GM10248 (cell line): ENCODE data around the gene DOCK10.

Experiments used
- CTCF ChIA-PET: fragments of 300-600 bp; sonication (Branson Sonifier 250); formaldehyde crosslinking; extraction: SDS; loops from one replicate; lab custom pipeline; 2021; ENCODE audit warnings: antibody characterized with exemption; lab: Yijun Ruan, JAX
- POLR2A ChIA-PET: fragments of 350-650 bp; sonication (Branson Sonifier 250); formaldehyde crosslinking; extraction: SDS; loops from one replicate; lab custom pipeline; 2020; ENCODE audit warnings: antibody characterized with exemption; lab: Yijun Ruan, JAX
- DNase-seq: peaks from one replicate; pipeline ENCODE4 v3.0.0; 2012; ENCODE audit errors: extremely low spot score
- TF ChIP-seq, protein P1 (sequence below): IDR thresholded peaks from 2 replicates; pipeline ENCODE4 v1.5.1; 2012; ENCODE audit warnings: mild to moderate bottlenecking, low read depth; ENCODE audit errors: extremely low read depth, missing control alignments, control extremely low read depth

Gene DOCK10

DNA sequence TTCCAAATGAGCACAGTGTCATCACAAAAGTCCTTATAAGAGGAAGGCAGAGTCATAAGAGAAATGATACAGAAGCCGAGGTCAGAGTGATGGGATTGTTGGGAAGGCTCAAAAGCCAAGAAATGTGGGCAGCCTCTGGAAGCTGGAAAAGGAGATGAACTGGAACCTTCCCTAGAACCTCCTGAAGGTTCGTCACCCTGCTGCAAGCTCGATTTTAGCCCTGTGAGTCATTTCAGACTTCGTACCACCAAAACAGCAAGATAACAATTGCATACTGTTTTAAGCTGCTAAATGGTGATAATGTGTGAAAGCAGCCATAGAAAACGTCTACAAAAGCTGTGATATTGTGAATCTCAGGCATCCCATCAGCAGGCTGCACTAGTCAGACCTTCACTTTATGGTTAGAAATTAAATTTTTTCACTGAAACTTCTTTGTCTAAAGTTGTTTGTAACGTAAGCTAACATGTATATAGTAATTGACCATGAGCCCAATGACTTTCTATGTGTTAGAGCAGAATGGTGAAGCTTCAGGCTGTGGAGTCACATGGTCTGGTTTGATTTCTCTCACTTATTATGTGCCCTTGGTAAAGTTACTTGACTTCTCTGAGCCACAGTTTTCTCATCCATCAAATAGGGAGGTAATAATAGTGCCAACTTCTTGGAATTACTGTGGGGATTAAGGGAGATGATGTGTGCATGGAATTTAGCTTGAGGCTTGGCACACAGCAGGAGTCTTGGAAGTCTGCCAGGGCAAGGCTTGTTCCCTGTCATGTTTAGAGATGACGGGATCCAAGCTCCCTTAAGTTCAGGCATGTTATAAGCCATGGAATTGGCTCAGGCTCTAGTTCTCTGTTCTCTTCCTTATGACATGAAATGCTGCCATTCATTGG is 194.1 kb downstream of the DOCK10 start:
- no peak for DNase-seq
- POLR2A ChIA-PET, result no interaction called here
- CTCF ChIA-PET, result interaction anchor here (0.8 to 2.2 kb wide), 5 partner anchors 11 to 154 kb away, joined by 3 to 9 read pairs (median 3); no protein-coding TSS in a partner anchor
- TF ChIP-seq, protein P1, sequence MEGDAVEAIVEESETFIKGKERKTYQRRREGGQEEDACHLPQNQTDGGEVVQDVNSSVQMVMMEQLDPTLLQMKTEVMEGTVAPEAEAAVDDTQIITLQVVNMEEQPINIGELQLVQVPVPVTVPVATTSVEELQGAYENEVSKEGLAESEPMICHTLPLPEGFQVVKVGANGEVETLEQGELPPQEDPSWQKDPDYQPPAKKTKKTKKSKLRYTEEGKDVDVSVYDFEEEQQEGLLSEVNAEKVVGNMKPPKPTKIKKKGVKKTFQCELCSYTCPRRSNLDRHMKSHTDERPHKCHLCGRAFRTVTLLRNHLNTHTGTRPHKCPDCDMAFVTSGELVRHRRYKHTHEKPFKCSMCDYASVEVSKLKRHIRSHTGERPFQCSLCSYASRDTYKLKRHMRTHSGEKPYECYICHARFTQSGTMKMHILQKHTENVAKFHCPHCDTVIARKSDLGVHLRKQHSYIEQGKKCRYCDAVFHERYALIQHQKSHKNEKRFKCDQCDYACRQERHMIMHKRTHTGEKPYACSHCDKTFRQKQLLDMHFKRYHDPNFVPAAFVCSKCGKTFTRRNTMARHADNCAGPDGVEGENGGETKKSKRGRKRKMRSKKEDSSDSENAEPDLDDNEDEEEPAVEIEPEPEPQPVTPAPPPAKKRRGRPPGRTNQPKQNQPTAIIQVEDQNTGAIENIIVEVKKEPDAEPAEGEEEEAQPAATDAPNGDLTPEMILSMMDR, result no peak

DNA sequence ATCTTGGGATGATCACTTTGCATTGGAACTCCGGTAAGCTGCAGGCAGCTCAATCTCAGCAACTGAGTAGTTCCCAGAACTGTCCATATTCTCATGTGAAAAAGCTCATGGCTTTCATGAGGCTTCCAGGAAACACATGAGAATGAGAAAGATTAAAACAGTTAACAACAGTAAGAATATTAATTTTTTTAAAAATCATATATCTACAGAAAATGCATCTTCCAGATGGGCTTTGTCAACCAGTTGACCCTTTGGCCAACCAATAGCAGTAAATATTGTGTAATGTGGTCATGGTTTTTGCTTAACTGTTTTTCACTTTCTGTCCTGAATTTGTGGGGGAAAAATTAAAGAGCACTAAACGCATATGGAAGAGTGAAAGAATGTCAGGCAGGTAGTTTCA is 194.9 kb downstream of the DOCK10 start:
- DNase-seq, result no peak
- POLR2A ChIA-PET, result no interaction called here
- TF ChIP-seq, protein P1, result no peak
- CTCF ChIA-PET, result interaction anchor here (1.1 to 1.6 kb wide), 2 partner anchors 12 to 22 kb away, joined by 3 read pairs; no protein-coding TSS in a partner anchor

DNA sequence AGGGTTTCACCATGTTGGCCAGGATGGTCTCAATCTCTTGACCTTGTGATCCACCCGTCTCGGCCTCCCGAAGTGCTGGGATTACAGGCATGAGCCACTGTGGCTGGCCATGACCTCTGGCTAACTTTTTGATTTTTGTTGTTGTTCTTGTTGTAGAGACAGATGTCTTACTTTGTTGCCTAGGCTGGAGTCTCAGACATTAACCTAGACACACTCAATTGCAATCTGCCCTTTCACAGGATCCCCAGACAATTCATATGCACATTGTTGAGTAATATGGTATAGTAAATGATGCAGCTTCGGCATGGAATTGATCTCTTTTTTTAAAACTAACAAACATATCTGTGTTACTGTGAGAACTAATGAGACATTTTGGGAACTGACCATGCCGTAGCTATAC is 195.6 kb downstream of the DOCK10 start:
- ChIA-PET POLR2A (interaction anchor here (0.7 kb wide), 1 partner anchor 86 kb away, joined by 5 read pairs; no protein-coding TSS in a partner anchor), CTCF (interaction anchor here (1.6 kb wide), 1 partner anchor 21 kb away, joined by 3 read pairs; no protein-coding TSS in a partner anchor)
- TF ChIP-seq, protein P1, result no peak
- DNase-seq, result no peak

DNA sequence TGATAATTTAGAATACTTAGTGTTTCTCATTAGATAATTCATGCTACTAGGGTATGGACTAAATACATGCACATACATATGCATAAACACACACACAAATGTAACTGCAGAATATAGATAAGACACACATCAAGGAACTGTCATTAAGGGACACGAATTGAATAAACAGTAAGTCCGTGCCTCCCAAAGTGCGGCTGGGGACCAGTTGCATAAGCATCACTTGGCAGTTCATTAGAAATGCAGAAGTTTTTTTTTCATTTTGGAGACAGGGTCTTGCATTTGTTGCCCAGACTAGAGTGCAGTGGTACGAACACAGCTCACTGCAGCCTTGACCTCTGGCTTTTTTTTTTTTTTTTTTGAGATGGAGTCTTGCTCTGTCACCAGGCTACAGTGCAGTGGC is 196.1 kb downstream of the DOCK10 start:
- ChIA-PET POLR2A (interaction anchor here (0.7 kb wide), 1 partner anchor 87 kb away, joined by 5 read pairs; no protein-coding TSS in a partner anchor), CTCF (interaction anchor here (0.6 to 0.9 kb wide), 2 partner anchors 23 to 26 kb away, joined by 3 read pairs; no protein-coding TSS in a partner anchor)

DNA sequence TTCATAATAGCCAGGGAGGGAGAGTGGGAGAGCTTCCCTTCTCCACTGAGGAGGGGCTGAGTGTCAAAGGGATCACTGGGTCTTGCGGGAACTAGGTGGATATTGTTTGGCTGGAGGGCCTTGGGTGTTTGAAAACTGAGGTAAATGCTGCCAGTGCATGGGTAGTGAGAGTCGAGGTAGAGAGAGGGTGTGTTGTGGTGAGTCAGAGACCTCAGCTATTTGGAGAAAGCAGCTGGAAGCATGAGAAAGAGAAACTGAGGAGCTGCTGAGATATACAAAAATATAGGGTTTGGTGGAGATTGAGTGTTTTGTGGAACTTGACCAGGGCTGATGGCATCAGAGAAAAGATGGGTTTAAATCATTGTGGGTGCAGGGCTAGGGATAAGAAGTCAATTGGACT is 199.1 kb downstream of the DOCK10 start:
- DNase-seq, result no peak
- ChIA-PET POLR2A (no interaction called here), CTCF (interaction anchor here (1.1 to 1.7 kb wide), 2 partner anchors 12 kb away, joined by 3 to 6 read pairs; no protein-coding TSS in a partner anchor)
- TF ChIP-seq, protein P1, result no peak

More for the DNA sequence above, 196.1 kb downstream of the DOCK10 start:
- no peak for DNase-seq
- TF ChIP-seq, protein P1, result no peak

DNA sequence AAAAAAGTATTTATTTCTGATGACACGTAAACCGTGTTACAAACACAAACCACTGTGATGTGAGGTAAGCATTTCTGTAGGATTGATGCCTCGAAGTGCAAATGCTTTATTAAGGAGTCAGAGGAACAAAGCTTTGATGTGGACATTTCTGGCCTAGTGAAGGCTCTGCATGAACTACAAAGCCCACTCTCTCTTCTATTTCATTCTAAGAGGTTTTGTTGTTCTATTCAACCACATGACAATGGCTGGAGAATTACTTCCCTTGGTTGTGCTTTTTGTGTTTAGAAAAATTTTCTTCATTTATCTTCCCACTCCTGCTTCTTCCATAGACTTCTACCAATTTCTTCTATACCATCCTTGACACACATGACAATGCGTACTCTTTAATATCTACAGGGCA is 200.4 kb downstream of the DOCK10 start:
- ChIA-PET CTCF (interaction anchor here (1.0 to 1.1 kb wide), 2 partner anchors 11 to 13 kb away, joined by 3 read pairs; no protein-coding TSS in a partner anchor), POLR2A (no interaction called here)
- DNase-seq, result no peak
- TF ChIP-seq, protein P1, result no peak
